Adrenal gland (tissue), 12 donors: Measurements from ENCODE around the gene SETD2. TPM values are rescaled to one million over a fixed set of nuclear protein-coding genes. Genes with fewer than 3 reads are reported as not detected.
"Not testable (repeated sequence)": the region's sequence is repeated elsewhere in the genome, so short reads cannot be mapped to it uniquely, and the experiment has no call there.

Experiments
- DNase-seq, 7 donors: peaks; one replicate each; pipeline ENCODE4 v3.0.0-alpha.2; 2019 to 2020
- H3K27ac ChIP-seq, 5 donors: fragments of 200-600 bp; sonication (generic) in 4 of 5; 1 replicate in 3 of 5; 2 replicates in 2 of 5; pipeline versions ENCODE4 v1.5.1 to v1.8.0; 2016 to 2020; ENCODE audit warnings: mild to moderate bottlenecking in 1 of 5
- H3K27me3 ChIP-seq: fragments of 200-600 bp; 2 replicates; pipeline ENCODE4 v1.8.0; 2021
- H3K36me3 ChIP-seq, 2 donors: fragments of 200-600 bp; replicated peaks in 1 of 2; 1 replicate in 1 of 2; 2 replicates in 1 of 2; pipeline versions ENCODE4 v1.5.1 to v1.8.0; 2018 to 2022
- H3K4me1 ChIP-seq, 2 donors: fragments of 200-600 bp; replicated peaks in 1 of 2; 1 replicate in 1 of 2; 2 replicates in 1 of 2; pipeline versions ENCODE4 v1.5.1 to v1.8.0; 2018 to 2021
- H3K4me3 ChIP-seq, 4 donors: fragments of 200-600 bp; sonication (generic) in 3 of 4; one replicate each; pipeline ENCODE4 v1.5.1; 2016 to 2018
- H3K9me3 ChIP-seq, 3 donors: fragments of 200-600 bp; sonication (generic) in 1 of 3; replicated peaks in 1 of 3; 1 replicate in 2 of 3; 2 replicates in 1 of 3; pipeline versions ENCODE4 v1.5.1 to v1.8.0; 2016 to 2021
- CTCF ChIP-seq, 6 experiments: fragments of 450-650 bp in 4 of 6; fragments of 200-600 bp in 2 of 6; sonication (generic) in 1 of 6; IDR thresholded peaks; 1 replicate in 5 of 6; 2 replicates in 1 of 6; pipeline versions ENCODE4 v1.5.1 to v1.8.0; 2016 to 2021; ENCODE audit warnings: antibody characterized with exemption in 6 of 6, mild to moderate bottlenecking in 2 of 6, moderate library complexity in 1 of 6
- POLR2A ChIP-seq, 2 donors: fragments of 450-650 bp; IDR thresholded peaks; one replicate each; pipeline ENCODE4 v1.6.1; 2017; ENCODE audit warnings: antibody characterized with exemption in 2 of 2, mild to moderate bottlenecking in 2 of 2, moderate library complexity in 1 of 2
- WGBS, 4 donors: extraction: QIAGEN DNeasy Blood & Tissue Kit in 2 of 4; methylation state at CpG; one replicate each; pipeline versions ENCODE4 v1.1.5 to v1.1.7; 2013 to 2017; 5-methylcytosine and 5-hydroxymethylcytosine counted together
- intact Hi-C, 2 donors: fragments of 100-400 bp; cut with DNase I; formaldehyde crosslinking; loops; one replicate each; pipeline versions ENCODE4 v1.14.1 to v1.15.0; 2022 to 2023
- polyA plus RNA-seq, 3 donors: library from polyadenylated mRNA; stranded (reverse); fragments of 200-250 nt in 2 of 3; fragments of 350-450 nt in 1 of 3; fragmentation: Illumina TruSeq in 1 of 3; extraction: RNeasy Lipid Tissue Mini Kit (QIAGEN cat#74804) in 1 of 3; gene quantifications; one replicate each; pipeline ENCODE4 v1.2.3, GENCODE V29; 2013 to 2014
- total RNA-seq, 9 donors: library from RNA; depleted of rRNA in 4 of 9; stranded (reverse); fragments of >200 nt in 4 of 9; fragments of 120-200 nt in 1 of 9; fragmentation: NEBNext Ultra II Directional in 1 of 9; extraction: Animal tissue kit (Norgen Biotek cat#: 25700) in 1 of 9; gene quantifications; one replicate each; pipeline versions ENCODE4 v1.1.0 to v1.2.4, GENCODE V29; 2013 to 2023
- donor health status: healthy with polysubstance abuse.
- donor health status: Bipolar disorder and iron deficiency.
- donor health status: DM: yes; HTN: yes; CAD: no.
- donor health status: DM: no; HTN: no; CAD: no.
- donor health status: DM: no; HTN: no; CAD: no.
- donor health status: DM: yes; HTN: yes; CAD: no.

Gene SETD2
- total and polyA plus RNA-seq, 12 donors, result 12.6 to 58.9 (median 39.1) TPM

- 93 to 100% (median 95%) methylated on average over 1 of the region's 1 CpG for WGBS, 4 donors
- peaks cover 6 to 35% of the 10 kb centered on the region in 2 donors for H3K4me1 ChIP-seq
Measured at GRCh38 chr3:47145272-47145671, 18.6 kb downstream of the SETD2 start.

GRCh38 chr3:47143068-47143467 lies 20.8 kb downstream of the SETD2 start:
- no peak for DNase-seq
- H3K36me3 ChIP-seq, result no peaks in the 10 kb centered on the region
- TF ChIP-seq CTCF (IDR thresholded peaks at IDR 0.05) (no peak), POLR2A (IDR thresholded peaks at IDR 0.05) (no peak)
- no peak overlapping the region for H3K4me3 ChIP-seq
- WGBS, 4 donors, result 87 to 94% (median 92%) methylated on average over 5 of the region's 5 CpGs
- no peaks in the 10 kb centered on the region for H3K27me3 ChIP-seq
- intact Hi-C loops, result no loop called here
- no peak overlapping the region for H3K27ac ChIP-seq
- no peaks in the 10 kb centered on the region for H3K9me3 ChIP-seq
- peaks cover 0 to 29% of the 10 kb centered on the region in 2 donors for H3K4me1 ChIP-seq

More at GRCh38 chr3:47145272-47145671, 18.6 kb downstream of the SETD2 start:
- Histone ChIP-seq H3K36me3 (no peaks in the 10 kb centered on the region), H3K27ac (no peak overlapping the region), H3K4me3 (no peak overlapping the region), H3K9me3 (no peaks in the 10 kb centered on the region), H3K27me3 (no peaks in the 10 kb centered on the region)
- no peak for DNase-seq
- no peak for TF ChIP-seq POLR2A (IDR thresholded peaks at IDR 0.05)
- TF ChIP-seq CTCF (IDR thresholded peaks at IDR 0.05), result no peak
- intact Hi-C loops, result no loop called here

- H3K4me3 ChIP-seq, intact Hi-C loops, H3K27me3 ChIP-seq, H3K9me3 ChIP-seq, DNase-seq, H3K27ac ChIP-seq, H3K36me3 ChIP-seq: not testable (repeated sequence)
- WGBS, 4 donors, result 78 to 92% (median 84%) methylated on average over 7 of the region's 7 CpGs
- peaks cover 0 to 29% of the 10 kb centered on the region in 2 donors for H3K4me1 ChIP-seq
Measured at GRCh38 chr3:47142536-47142935, 21.4 kb downstream of the SETD2 start.

- 91 to 96% (median 93%) methylated on average over 3 of the region's 3 CpGs for WGBS, 4 donors
- H3K27me3 ChIP-seq, DNase-seq, H3K36me3 ChIP-seq, H3K9me3 ChIP-seq, H3K4me3 ChIP-seq, H3K27ac ChIP-seq, intact Hi-C loops: not testable (repeated sequence)
- peaks cover 0 to 33% of the 10 kb centered on the region in 2 donors for H3K4me1 ChIP-seq
Measured at GRCh38 chr3:47140973-47141461, 22.9 kb downstream of the SETD2 start.

- H3K4me1 ChIP-seq, result peaks cover 0 to 33% of the 10 kb centered on the region in 2 donors
- WGBS, 4 donors, result 72 to 85% (median 77%) methylated on average over 7 of the region's 7 CpGs
- intact Hi-C loops, result not testable (repeated sequence)
Measured at GRCh38 chr3:47140553-47140952, 23.4 kb downstream of the SETD2 start.

GRCh38 chr3:47134311-47134710 lies 29.6 kb downstream of the SETD2 start:
- no peak for TF ChIP-seq POLR2A (IDR thresholded peaks at IDR 0.05)
- TF ChIP-seq CTCF (IDR thresholded peaks at IDR 0.05), result no peak
- Histone ChIP-seq H3K4me3 (no peak overlapping the region), H3K36me3 (no peaks in the 10 kb centered on the region), H3K9me3 (no peaks in the 10 kb centered on the region), H3K27ac (no peak overlapping the region), H3K4me1 (peaks cover 0 to 21% of the 10 kb centered on the region in 2 donors), H3K27me3 (no peaks in the 10 kb centered on the region)
- intact Hi-C loops, result no loop called here
- no peak for DNase-seq
- 69 to 80% (median 76%) methylated on average over 3 of the region's 3 CpGs for whole genome bisulfite sequencing, 4 donors

More at GRCh38 chr3:47140553-47140952, 23.4 kb downstream of the SETD2 start:
- peak in 2 of 7 donors; percentile 37 to 48 for DNase-seq
- H3K4me3 ChIP-seq, H3K27ac ChIP-seq, H3K27me3 ChIP-seq, H3K36me3 ChIP-seq, H3K9me3 ChIP-seq: not testable (repeated sequence)
